Measurements from ENCODE around the gene CDYL. TPM values are rescaled to one million over a fixed set of nuclear protein-coding genes. Genes with fewer than 3 reads are reported as not detected.
"Not testable (repeated sequence)": the region's sequence is repeated elsewhere in the genome, so short reads cannot be mapped to it uniquely, and the experiment has no call there.

CDYL gene
- total RNA-seq, 1 donor from 2014 or later, result 22.3 TPM

GRCh38 chr6:4835540-4835939 is 59.3 kb downstream of the CDYL start:
- intact Hi-C loops (cut with micrococcal nuclease), result not testable (repeated sequence)

GRCh38 chr6:4840169-4840568 is 64.0 kb downstream of the CDYL start:
- intact Hi-C loops (cut with micrococcal nuclease), result loop anchor here (5.0 kb wide), 2 partner anchors 63 to 97 kb away; partner anchors contain the start of gene CDYL

GRCh38 chr6:4844108-4844507 is 67.9 kb downstream of the CDYL start:
- intact Hi-C loops (cut with micrococcal nuclease), result loop anchor here (5.0 kb wide), 2 partner anchors 67 to 93 kb away; partner anchors contain the start of gene CDYL

- intact Hi-C loops (cut with micrococcal nuclease), result no loop called here
Observed at GRCh38 chr6:4846387-4846786, 70.2 kb downstream of the CDYL start.

- intact Hi-C loops (cut with micrococcal nuclease), result no loop called here
Observed at GRCh38 chr6:4848382-4849068, 72.3 kb downstream of the CDYL start.

- intact Hi-C loops (cut with micrococcal nuclease), result no loop called here
Observed at GRCh38 chr6:4849226-4850022, 73.2 kb downstream of the CDYL start.

- intact Hi-C loops (cut with micrococcal nuclease), result no loop called here
Observed at GRCh38 chr6:4851035-4851434, 74.8 kb downstream of the CDYL start.

GRCh38 chr6:4852186-4852585 is 76.0 kb downstream of the CDYL start:
- intact Hi-C loops (cut with micrococcal nuclease), result not testable (repeated sequence)

- intact Hi-C loops (cut with micrococcal nuclease), result no loop called here
Observed at GRCh38 chr6:4852938-4853337, 76.7 kb downstream of the CDYL start.

- intact Hi-C loops (cut with micrococcal nuclease), result no loop called here
Observed at GRCh38 chr6:4853349-4853748, 77.1 kb downstream of the CDYL start.

- intact Hi-C loops (cut with micrococcal nuclease), result no loop called here
Observed at GRCh38 chr6:4853782-4854511, 77.7 kb downstream of the CDYL start.

GRCh38 chr6:4856785-4857184 is 80.6 kb downstream of the CDYL start:
- intact Hi-C loops (cut with micrococcal nuclease), result no loop called here

- intact Hi-C loops (cut with micrococcal nuclease), result no loop called here
Observed at GRCh38 chr6:4858194-4859015, 82.2 kb downstream of the CDYL start.

GRCh38 chr6:4860387-4860786 is 84.2 kb downstream of the CDYL start:
- intact Hi-C loops (cut with micrococcal nuclease), result no loop called here

GRCh38 chr6:4861564-4861963 is 85.4 kb downstream of the CDYL start:
- intact Hi-C loops (cut with micrococcal nuclease), result no loop called here

- intact Hi-C loops (cut with micrococcal nuclease), result no loop called here
Observed at GRCh38 chr6:4864519-4864918, 88.3 kb downstream of the CDYL start.

GRCh38 chr6:4865006-4865405 is 88.8 kb downstream of the CDYL start:
- intact Hi-C loops (cut with micrococcal nuclease), result not testable (repeated sequence)

GRCh38 chr6:4870821-4871494 is 94.8 kb downstream of the CDYL start:
- intact Hi-C loops (cut with micrococcal nuclease), result no loop called here

GRCh38 chr6:4871825-4872224 is 95.6 kb downstream of the CDYL start:
- intact Hi-C loops (cut with micrococcal nuclease), result no loop called here

GRCh38 chr6:4872841-4873240 is 96.6 kb downstream of the CDYL start:
- intact Hi-C loops (cut with micrococcal nuclease), result no loop called here

- intact Hi-C loops (cut with micrococcal nuclease), result no loop called here
Observed at GRCh38 chr6:4873928-4874327, 97.7 kb downstream of the CDYL start.
